Neural crest cell (in vitro differentiated cells): ENCODE results near the gene FUZ. TPM values are rescaled to one million over a fixed set of nuclear protein-coding genes. Genes with fewer than 3 reads are reported as not detected.

ENCODE experiments used
- DNase-seq: peaks from one replicate; pipeline ENCODE4 v3.0.0; 2021; ENCODE audit warnings: low read depth, mixed read lengths, low spot score
- H3K27ac Mint-ChIP-seq: one replicate; pipeline ENCODE4 v1.8.0; 2021; ENCODE audit warnings: mild to moderate bottlenecking, mixed read lengths; ENCODE audit not compliant: unreplicated experiment
- H3K27me3 Mint-ChIP-seq: 2 replicates; pipeline ENCODE4 v1.8.0; 2021; ENCODE audit warnings: low read depth, mild to moderate bottlenecking, mixed read lengths
- H3K36me3 Mint-ChIP-seq: 2 replicates; pipeline ENCODE4 v1.8.0; 2021; ENCODE audit warnings: low read depth, mild to moderate bottlenecking, mixed read lengths
- H3K4me1 Mint-ChIP-seq: 2 replicates; pipeline ENCODE4 v1.8.0; 2021; ENCODE audit warnings: mixed read lengths
- H3K4me3 Mint-ChIP-seq: one replicate; pipeline ENCODE4 v1.8.0; 2021; ENCODE audit warnings: mild to moderate bottlenecking, mixed read lengths
- H3K9me3 Mint-ChIP-seq: 2 replicates; pipeline ENCODE4 v1.8.0; 2021; ENCODE audit warnings: mixed read lengths
- CTCF ChIP-seq: fragments of 200-600 bp; sonication (generic); conservative IDR thresholded peaks from 2 replicates; pipeline ENCODE4 v1.5.0; 2021; ENCODE audit warnings: antibody characterized with exemption, mild to moderate bottlenecking
- total RNA-seq: library from RNA; stranded (reverse); gene quantifications from 2 replicates; pipeline ENCODE4 v1.2.1, GENCODE V29; 2021

The FUZ gene
- total RNA-seq, 1 donor from 2014 or later = 38.0 TPM

DNA sequence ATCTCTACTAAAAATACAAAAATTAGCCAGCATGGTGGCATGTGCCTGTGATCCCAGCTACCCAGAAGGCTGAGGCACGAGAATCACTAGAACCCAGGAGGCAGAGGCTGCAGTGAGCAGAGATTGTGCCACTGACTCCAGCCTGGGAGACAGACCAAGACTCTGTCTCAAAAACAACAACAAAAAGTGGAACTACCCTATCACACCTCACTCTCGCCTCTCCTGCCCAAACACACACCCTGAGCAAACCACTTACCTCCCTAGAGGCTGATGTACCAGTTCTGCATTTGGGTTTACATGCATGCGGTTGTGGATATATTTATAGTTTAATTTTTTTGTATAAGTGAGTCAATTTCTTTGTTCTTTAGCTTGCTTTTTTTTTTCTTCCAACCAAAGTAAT, 30.2 kb upstream of the FUZ start:
- Mint-ChIP-seq H3K36me3 (peaks cover 13% of the 10 kb centered on the region), H3K4me3 (no peak overlapping the region), H3K9me3 (no peaks in the 10 kb centered on the region), H3K4me1 (peaks cover 5% of the 10 kb centered on the region), H3K27ac (no peak overlapping the region), H3K27me3 (no peaks in the 10 kb centered on the region)
- TF ChIP-seq CTCF = no peak
- no peak for DNase-seq

GRCh38 chr19:49840736-49841249, 27.7 kb upstream of the FUZ start:
- H3K27me3 Mint-ChIP-seq = no peaks in the 10 kb centered on the region
- peaks cover 5% of the 10 kb centered on the region for H3K4me1 Mint-ChIP-seq
- no peak overlapping the region for H3K27ac Mint-ChIP-seq
- no peak for TF ChIP-seq CTCF
- no peaks in the 10 kb centered on the region for H3K9me3 Mint-ChIP-seq
- peak overlapping the region; percentile 20 for H3K4me3 Mint-ChIP-seq
- peaks cover 19% of the 10 kb centered on the region for H3K36me3 Mint-ChIP-seq
- no peak for DNase-seq

- DNase-seq = no peak
- Mint-ChIP-seq H3K36me3 (peaks cover 19% of the 10 kb centered on the region), H3K27ac (no peak overlapping the region), H3K9me3 (no peaks in the 10 kb centered on the region), H3K4me3 (peak overlapping the region; percentile 44), H3K4me1 (peaks cover 5% of the 10 kb centered on the region), H3K27me3 (no peaks in the 10 kb centered on the region)
- TF ChIP-seq CTCF = no peak
These were observed 27.2 kb upstream of the FUZ start for GRCh38 chr19:49840321-49840720.

- peaks cover 21% of the 10 kb centered on the region for H3K36me3 Mint-ChIP-seq
- H3K4me1 Mint-ChIP-seq = peaks cover 5% of the 10 kb centered on the region
- TF ChIP-seq CTCF = no peak
- no peak for DNase-seq
- no peak overlapping the region for H3K4me3 Mint-ChIP-seq
- no peaks in the 10 kb centered on the region for H3K27me3 Mint-ChIP-seq
- H3K9me3 Mint-ChIP-seq = no peaks in the 10 kb centered on the region
- H3K27ac Mint-ChIP-seq = no peak overlapping the region
These were observed 26.6 kb upstream of the FUZ start for GRCh38 chr19:49839713-49840112.

- no peak overlapping the region for H3K27ac Mint-ChIP-seq
- no peak for DNase-seq
- H3K4me3 Mint-ChIP-seq = no peak overlapping the region
- no peaks in the 10 kb centered on the region for H3K27me3 Mint-ChIP-seq
- no peaks in the 10 kb centered on the region for H3K9me3 Mint-ChIP-seq
- H3K36me3 Mint-ChIP-seq = peaks cover 23% of the 10 kb centered on the region
- H3K4me1 Mint-ChIP-seq = peaks cover 5% of the 10 kb centered on the region
- TF ChIP-seq CTCF = no peak
These were observed 25.9 kb upstream of the FUZ start for GRCh38 chr19:49838885-49839588.
